T-cell (primary cell): ENCODE results near the gene MCTP1. TPM values are rescaled to one million over a fixed set of nuclear protein-coding genes. Genes with fewer than 3 reads are reported as not detected.
A peak's percentile ranks its signal among the peaks of the same experiment; 100 is the strongest.

Source experiments
- ATAC-seq, 4 experiments: fragments of 200-7000 bp in 3 of 4; fragments of 150-1000 bp in 1 of 4; cut with Tn5 transposase; replicated peaks in 1 of 4; 1 replicate in 3 of 4; 2 replicates in 1 of 4; pipeline ENCODE4 v1.10.0; 2021; ENCODE audit warnings: moderate library complexity in 3 of 4, mild to moderate bottlenecking in 2 of 4, moderate number of reproducible peaks in 1 of 4
- CTCF ChIA-PET, 2 donors: fragments of 300-600 bp; sonication (Branson Sonifier 250); formaldehyde crosslinking; loops; one replicate each; lab custom pipeline; 2022; ENCODE audit warnings: antibody characterized with exemption in 2 of 2; lab: Charles Lee
- POLR2A ChIA-PET, 2 donors: fragments of 300-600 bp; sonication (Branson Sonifier 250); formaldehyde crosslinking; loops; one replicate each; lab custom pipeline; 2022; ENCODE audit warnings: antibody characterized with exemption in 2 of 2; lab: Charles Lee
- DNase-seq, 35 experiments: peaks; one replicate each; pipeline versions ENCODE4 v3.0.0 to v3.0.0-alpha.2; 2013 to 2023
- H3K27ac ChIP-seq: one replicate; pipeline ENCODE4 v1.5.1; 2013; ENCODE audit warnings: low read length
- H3K27me3 ChIP-seq, 2 experiments: replicated peaks in 1 of 2; 1 replicate in 1 of 2; 2 replicates in 1 of 2; pipeline versions ENCODE4 v1.6.1 to v1.7.0; 2013; ENCODE audit warnings: low read length in 1 of 2, mixed read lengths in 1 of 2; ENCODE audit not compliant: control insufficient read depth in 2 of 2, insufficient read depth in 2 of 2; ENCODE audit errors: extremely low read depth in 1 of 2
- H3K36me3 ChIP-seq, 2 donors: 1 replicate in 1 of 2; 2 replicates in 1 of 2; pipeline versions ENCODE4 v1.6.1 to v1.7.0; 2013; ENCODE audit warnings: low read length in 1 of 2; ENCODE audit not compliant: control insufficient read depth in 2 of 2, insufficient read depth in 1 of 2; ENCODE audit errors: extremely low read depth in 1 of 2
- H3K4me1 ChIP-seq, 2 experiments: 1 replicate in 1 of 2; 2 replicates in 1 of 2; pipeline versions ENCODE4 v1.6.1 to v1.7.0; 2013; ENCODE audit warnings: low read length in 2 of 2, mixed read lengths in 1 of 2; ENCODE audit not compliant: insufficient read depth in 2 of 2, control insufficient read depth in 1 of 2; ENCODE audit errors: extremely low read depth in 1 of 2
- H3K4me3 ChIP-seq, 2 donors: 1 replicate in 1 of 2; 2 replicates in 1 of 2; pipeline versions ENCODE4 v1.5.1 to v1.7.0; 2013; ENCODE audit warnings: mild to moderate bottlenecking in 2 of 2, low read length in 1 of 2, moderate library complexity in 1 of 2; ENCODE audit not compliant: control insufficient read depth in 1 of 2; ENCODE audit errors: extremely low read depth in 1 of 2
- H3K9me3 ChIP-seq: 2 replicates; pipeline ENCODE4 v1.7.0; 2013
- H3K27ac Mint-ChIP-seq, 2 donors: one replicate each; pipeline ENCODE4 v1.8.0; 2020 to 2021; ENCODE audit warnings: mild to moderate bottlenecking in 2 of 2, mixed read lengths in 2 of 2
- H3K27me3 Mint-ChIP-seq, 2 donors: one replicate each; pipeline ENCODE4 v1.8.0; 2021 to 2022; ENCODE audit warnings: mixed read lengths in 2 of 2
- H3K36me3 Mint-ChIP-seq: one replicate; pipeline ENCODE4 v1.8.0; 2021; ENCODE audit warnings: mixed read lengths
- H3K4me1 Mint-ChIP-seq, 3 donors: one replicate each; pipeline ENCODE4 v1.8.0; 2020 to 2022; ENCODE audit warnings: mixed read lengths in 3 of 3, mild to moderate bottlenecking in 1 of 3
- H3K4me3 Mint-ChIP-seq, 3 donors: one replicate each; pipeline ENCODE4 v1.8.0; 2020 to 2022; ENCODE audit warnings: mild to moderate bottlenecking in 3 of 3, mixed read lengths in 3 of 3, moderate library complexity in 3 of 3
- H3K9me3 Mint-ChIP-seq, 3 donors: one replicate each; pipeline ENCODE4 v1.8.0; 2020 to 2022; ENCODE audit warnings: mixed read lengths in 3 of 3
- WGBS: methylation state at CpG from one replicate; pipeline ENCODE4 v1.1.5; 2013; ENCODE audit warnings: missing lambda C conversion rate; ENCODE audit not compliant: insufficient coverage; 5-methylcytosine and 5-hydroxymethylcytosine counted together
- total RNA-seq, 35 experiments: library from RNA in 6 of 35; stranded (reverse) in 6 of 35; fragments of 120-200 nt in 1 of 35; gene quantifications; one replicate each; pipeline versions ENCODE4 v1.2.1 to v1.2.4 and lab custom pipeline; 2013 to 2026

MCTP1 gene
- total RNA-seq, 5 donors from 2014 or later (not counting 1 experiment from before 2014, with no cell fraction given): 0.21 to 2.9 (median 1.7) TPM; not detected in 1

DNA sequence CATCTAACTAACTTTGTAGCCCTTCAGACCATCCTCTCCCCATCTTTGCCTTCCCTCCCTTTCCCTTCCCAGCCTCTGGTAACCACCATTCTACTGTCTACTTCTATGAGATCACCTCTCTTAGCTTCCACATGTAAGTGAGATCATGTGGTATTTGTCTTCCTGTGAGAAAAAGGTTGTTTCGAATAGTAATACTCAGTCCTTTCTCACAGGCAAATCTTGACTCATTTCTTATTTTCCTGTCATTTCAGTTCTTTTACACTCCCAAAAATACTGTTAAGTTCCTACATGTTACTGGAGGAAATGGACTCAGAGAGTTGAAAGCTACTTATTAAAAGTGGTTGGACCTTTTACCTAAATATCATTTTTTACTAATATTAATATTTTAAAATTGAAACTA, 584.3 kb downstream of the MCTP1 start:
- ChIA-PET CTCF (no interaction called here), POLR2A (no interaction called here)
- no peaks in the 10 kb centered on the region for H3K27me3 Mint-ChIP-seq
- Histone ChIP-seq H3K4me1 (no peaks in the 10 kb centered on the region), H3K9me3 (no peaks in the 10 kb centered on the region), H3K36me3 (peaks cover 0 to 5% of the 10 kb centered on the region in 2 donors), H3K4me3 (no peak overlapping the region), H3K27me3 (no peaks in the 10 kb centered on the region), H3K27ac (no peak overlapping the region)
- no CpG with 5 or more reads among the region's 1 CpG for WGBS
- no peak for ATAC-seq
- peaks cover 0 to 9% (median 0%) of the 10 kb centered on the region in 3 donors for H3K4me1 Mint-ChIP-seq
- no peaks in the 10 kb centered on the region for H3K9me3 Mint-ChIP-seq
- H3K4me3 Mint-ChIP-seq: no peak overlapping the region
- DNase-seq: peak in 1 of 35 experiments; percentile 9
- H3K27ac Mint-ChIP-seq: no peak overlapping the region
- peaks cover 12% of the 10 kb centered on the region for H3K36me3 Mint-ChIP-seq

DNA sequence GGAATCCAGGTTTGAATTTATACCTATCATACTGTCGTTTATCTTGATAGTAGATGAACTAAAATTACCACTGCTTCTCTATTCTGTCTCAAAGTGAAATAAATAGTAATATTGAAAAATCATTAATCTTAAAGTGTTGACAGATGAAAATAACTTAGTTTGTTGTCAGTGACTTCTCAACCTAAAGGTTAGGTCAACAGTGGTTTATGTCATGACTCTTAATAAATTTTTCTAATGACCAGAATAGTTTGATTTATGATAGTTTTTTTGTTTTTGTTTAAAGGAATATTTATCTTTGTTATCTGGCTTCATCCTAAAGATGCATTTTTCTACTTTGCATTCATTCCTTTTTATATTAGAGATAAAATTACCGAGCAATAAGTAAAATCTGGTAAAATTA, 585.3 kb downstream of the MCTP1 start:
- H3K36me3 Mint-ChIP-seq: peaks cover 18% of the 10 kb centered on the region
- no peak overlapping the region for H3K4me3 Mint-ChIP-seq
- H3K27me3 ChIP-seq: no peaks in the 10 kb centered on the region

DNA sequence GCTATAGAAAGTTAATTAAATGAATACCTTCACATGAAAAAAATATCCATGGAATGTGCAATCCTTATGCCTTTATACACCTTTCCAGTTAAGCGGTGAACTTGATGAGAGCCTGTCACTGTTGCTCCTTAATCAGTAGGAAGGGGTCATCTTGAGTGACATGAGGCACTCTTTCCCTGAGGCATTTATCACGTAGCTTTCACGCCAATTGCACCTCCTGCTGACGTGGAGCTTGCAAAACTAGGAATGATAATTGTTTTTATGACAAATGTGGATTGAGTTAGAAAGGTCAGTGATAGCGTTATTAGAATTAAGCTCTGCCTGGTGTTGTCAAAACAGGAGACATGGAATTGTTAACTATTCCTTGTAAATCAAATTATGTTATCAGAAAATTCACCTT, 586.7 kb downstream of the MCTP1 start:
- Mint-ChIP-seq H3K4me1 (peaks cover 0 to 11% (median 0%) of the 10 kb centered on the region in 3 donors), H3K9me3 (no peaks in the 10 kb centered on the region), H3K27me3 (no peaks in the 10 kb centered on the region), H3K27ac (no peak overlapping the region), H3K36me3 (peaks cover 24% of the 10 kb centered on the region), H3K4me3 (no peak overlapping the region)
- ChIA-PET POLR2A (no interaction called here), CTCF (no interaction called here)
- ATAC-seq (no peak), DNase-seq (no peak)
- WGBS: no CpG with 5 or more reads among the region's 5 CpGs
- H3K4me1 ChIP-seq: no peaks in the 10 kb centered on the region
- no peak overlapping the region for H3K4me3 ChIP-seq
- H3K27me3 ChIP-seq: no peaks in the 10 kb centered on the region
- no peaks in the 10 kb centered on the region for H3K9me3 ChIP-seq
- peaks cover 5 to 7% of the 10 kb centered on the region in 2 donors for H3K36me3 ChIP-seq
- no peak overlapping the region for H3K27ac ChIP-seq

More for the DNA sequence above, 585.3 kb downstream of the MCTP1 start:
- CTCF ChIA-PET: no interaction called here
- H3K27ac ChIP-seq: no peak overlapping the region
- no peak overlapping the region for H3K4me3 ChIP-seq
- H3K36me3 ChIP-seq: peaks cover 5 to 7% of the 10 kb centered on the region in 2 donors
- no peaks in the 10 kb centered on the region for H3K4me1 ChIP-seq
- Mint-ChIP-seq H3K27ac (no peak overlapping the region), H3K4me1 (peaks cover 0 to 9% (median 0%) of the 10 kb centered on the region in 3 donors), H3K9me3 (no peaks in the 10 kb centered on the region), H3K27me3 (no peaks in the 10 kb centered on the region)
- DNase-seq (no peak), ATAC-seq (no peak)
- POLR2A ChIA-PET: no interaction called here
- WGBS: no CpG with 5 or more reads among the region's 2 CpGs
- H3K9me3 ChIP-seq: no peaks in the 10 kb centered on the region

GRCh38 chr5:94694671-94695070, 590.2 kb downstream of the MCTP1 start:
- Mint-ChIP-seq H3K27ac (no peak overlapping the region), H3K4me1 (peaks cover 0 to 5% (median 0%) of the 10 kb centered on the region in 3 donors), H3K36me3 (peaks cover 38% of the 10 kb centered on the region), H3K9me3 (no peaks in the 10 kb centered on the region), H3K27me3 (no peaks in the 10 kb centered on the region), H3K4me3 (no peak overlapping the region)
- Histone ChIP-seq H3K27ac (no peak overlapping the region), H3K4me3 (no peak overlapping the region), H3K4me1 (no peaks in the 10 kb centered on the region), H3K36me3 (peaks cover 5 to 15% of the 10 kb centered on the region in 2 donors), H3K9me3 (no peaks in the 10 kb centered on the region), H3K27me3 (no peaks in the 10 kb centered on the region)
- ATAC-seq (no peak), DNase-seq (no peak)
- CTCF ChIA-PET: no interaction called here
- no CpG with 5 or more reads among the region's 2 CpGs for WGBS
- POLR2A ChIA-PET: no interaction called here

DNA sequence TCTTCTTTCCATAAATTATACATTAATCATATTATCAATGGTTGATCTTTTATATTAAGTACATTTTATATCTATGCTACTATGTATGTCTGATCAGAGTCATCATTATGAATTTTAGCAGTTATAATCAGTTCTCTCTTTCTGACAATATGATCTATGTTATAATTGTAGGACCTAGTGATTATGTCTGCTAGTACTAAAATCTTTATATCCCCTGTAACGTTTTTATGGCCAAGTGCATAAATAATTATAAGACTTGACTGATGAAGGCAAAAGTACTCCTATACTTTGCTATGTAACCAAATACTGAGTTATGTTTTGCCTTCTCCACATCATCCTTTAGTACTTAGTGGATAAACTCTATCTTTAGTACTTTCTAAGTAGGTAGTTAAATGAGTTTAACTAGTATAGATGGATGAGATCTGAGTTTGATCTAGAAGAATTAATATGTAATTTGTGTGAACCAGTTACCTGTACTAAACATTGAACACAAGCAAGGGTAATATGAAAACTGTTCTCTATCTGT, 591.0 kb downstream of the MCTP1 start:
- Mint-ChIP-seq H3K4me3 (no peak overlapping the region), H3K36me3 (peaks cover 45% of the 10 kb centered on the region), H3K9me3 (no peaks in the 10 kb centered on the region), H3K27me3 (no peaks in the 10 kb centered on the region), H3K27ac (no peak overlapping the region), H3K4me1 (peaks cover 0 to 8% (median 0%) of the 10 kb centered on the region in 3 donors)
- Histone ChIP-seq H3K36me3 (peaks cover 5 to 18% of the 10 kb centered on the region in 2 donors), H3K27me3 (no peaks in the 10 kb centered on the region), H3K9me3 (no peaks in the 10 kb centered on the region), H3K4me1 (no peaks in the 10 kb centered on the region), H3K4me3 (no peak overlapping the region), H3K27ac (no peak overlapping the region)
- POLR2A ChIA-PET: no interaction called here
- ATAC-seq (no peak), DNase-seq (no peak)
- WGBS: no CpG with 5 or more reads among the region's 1 CpG
- CTCF ChIA-PET: no interaction called here

- ATAC-seq (peak in 2 of 4 experiments; percentile 34 to 47), DNase-seq (peak in 1 of 35 experiments; percentile 62)
- ChIA-PET CTCF (interaction anchor here in 1 of 2 donors (1.1 to 1.4 kb wide), 3 partner anchors 73 to 168 kb away, joined by 3 to 12 read pairs (median 3); no protein-coding TSS in a partner anchor), POLR2A (no interaction called here)
- H3K27me3 Mint-ChIP-seq: no peaks in the 10 kb centered on the region
- Histone ChIP-seq H3K4me3 (no peak overlapping the region), H3K27ac (no peak overlapping the region), H3K27me3 (no peaks in the 10 kb centered on the region), H3K4me1 (no peaks in the 10 kb centered on the region), H3K9me3 (no peaks in the 10 kb centered on the region), H3K36me3 (peaks cover 3 to 21% of the 10 kb centered on the region in 2 donors)
- H3K4me1 Mint-ChIP-seq: peaks cover 0 to 10% (median 0%) of the 10 kb centered on the region in 3 donors
- peaks cover 49% of the 10 kb centered on the region for H3K36me3 Mint-ChIP-seq
- no peak overlapping the region for H3K4me3 Mint-ChIP-seq
- no CpG with 5 or more reads among the region's 5 CpGs for WGBS
- no peaks in the 10 kb centered on the region for H3K9me3 Mint-ChIP-seq
- H3K27ac Mint-ChIP-seq: peak overlapping the region; percentile 1 to 2
Observed at GRCh38 chr5:94693043-94693822, 591.7 kb downstream of the MCTP1 start.
